ENCODE results near the gene STOX1.
"Not testable (repeated sequence)": the region's sequence is repeated elsewhere in the genome, so short reads cannot be mapped to it uniquely, and the experiment has no call there.

STOX1 gene, protein sequence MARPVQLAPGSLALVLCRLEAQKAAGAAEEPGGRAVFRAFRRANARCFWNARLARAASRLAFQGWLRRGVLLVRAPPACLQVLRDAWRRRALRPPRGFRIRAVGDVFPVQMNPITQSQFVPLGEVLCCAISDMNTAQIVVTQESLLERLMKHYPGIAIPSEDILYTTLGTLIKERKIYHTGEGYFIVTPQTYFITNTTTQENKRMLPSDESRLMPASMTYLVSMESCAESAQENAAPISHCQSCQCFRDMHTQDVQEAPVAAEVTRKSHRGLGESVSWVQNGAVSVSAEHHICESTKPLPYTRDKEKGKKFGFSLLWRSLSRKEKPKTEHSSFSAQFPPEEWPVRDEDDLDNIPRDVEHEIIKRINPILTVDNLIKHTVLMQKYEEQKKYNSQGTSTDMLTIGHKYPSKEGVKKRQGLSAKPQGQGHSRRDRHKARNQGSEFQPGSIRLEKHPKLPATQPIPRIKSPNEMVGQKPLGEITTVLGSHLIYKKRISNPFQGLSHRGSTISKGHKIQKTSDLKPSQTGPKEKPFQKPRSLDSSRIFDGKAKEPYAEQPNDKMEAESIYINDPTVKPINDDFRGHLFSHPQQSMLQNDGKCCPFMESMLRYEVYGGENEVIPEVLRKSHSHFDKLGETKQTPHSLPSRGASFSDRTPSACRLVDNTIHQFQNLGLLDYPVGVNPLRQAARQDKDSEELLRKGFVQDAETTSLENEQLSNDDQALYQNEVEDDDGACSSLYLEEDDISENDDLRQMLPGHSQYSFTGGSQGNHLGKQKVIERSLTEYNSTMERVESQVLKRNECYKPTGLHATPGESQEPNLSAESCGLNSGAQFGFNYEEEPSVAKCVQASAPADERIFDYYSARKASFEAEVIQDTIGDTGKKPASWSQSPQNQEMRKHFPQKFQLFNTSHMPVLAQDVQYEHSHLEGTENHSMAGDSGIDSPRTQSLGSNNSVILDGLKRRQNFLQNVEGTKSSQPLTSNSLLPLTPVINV

DNA sequence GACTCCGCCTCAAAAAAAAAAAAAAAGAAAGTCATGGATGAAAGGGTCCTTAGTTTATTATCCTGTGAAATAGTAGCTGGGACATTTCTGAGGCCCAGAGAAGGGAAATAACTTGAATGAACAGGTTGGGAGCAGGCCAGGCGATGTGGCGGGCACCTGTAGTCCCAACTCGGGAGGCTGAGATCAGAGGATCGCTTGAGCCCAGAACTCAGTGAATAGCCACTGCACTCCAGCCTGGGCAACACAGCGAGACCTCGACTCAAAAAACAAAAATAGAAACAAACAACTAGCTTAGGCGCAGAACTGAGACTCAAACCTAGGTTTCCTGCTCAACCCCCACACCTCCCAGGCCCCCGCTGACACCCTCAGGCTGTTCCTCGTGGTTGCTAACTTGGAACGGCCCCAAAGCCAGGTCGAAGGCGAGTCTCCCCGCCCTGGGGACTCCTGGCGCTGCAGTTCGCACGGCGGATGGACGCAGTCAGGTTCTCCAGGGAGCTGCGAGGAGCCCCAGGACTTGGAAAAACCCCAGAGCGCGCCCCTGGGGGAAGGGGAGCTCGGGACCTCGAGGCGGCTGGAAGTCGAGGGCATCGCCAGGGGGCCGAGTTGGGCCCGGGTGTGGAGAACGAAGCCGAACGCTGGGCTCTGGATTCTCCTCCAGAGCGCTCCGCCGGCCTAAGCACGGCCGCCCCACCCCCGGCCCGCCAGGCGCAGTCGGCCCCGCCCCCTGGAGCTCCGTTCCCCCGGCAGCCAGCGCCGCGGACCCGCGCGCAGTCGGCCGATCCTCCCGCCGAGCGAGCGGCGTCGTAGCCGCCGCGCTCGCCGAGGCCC is at the start of gene STOX1:
TSS of gene STOX1 (plus strand) at position 768 of the 828 bp plus-strand sequence. CDS start 93 bp downstream, outside the sequence.
- peak; percentile 59 for DNase-seq

DNA sequence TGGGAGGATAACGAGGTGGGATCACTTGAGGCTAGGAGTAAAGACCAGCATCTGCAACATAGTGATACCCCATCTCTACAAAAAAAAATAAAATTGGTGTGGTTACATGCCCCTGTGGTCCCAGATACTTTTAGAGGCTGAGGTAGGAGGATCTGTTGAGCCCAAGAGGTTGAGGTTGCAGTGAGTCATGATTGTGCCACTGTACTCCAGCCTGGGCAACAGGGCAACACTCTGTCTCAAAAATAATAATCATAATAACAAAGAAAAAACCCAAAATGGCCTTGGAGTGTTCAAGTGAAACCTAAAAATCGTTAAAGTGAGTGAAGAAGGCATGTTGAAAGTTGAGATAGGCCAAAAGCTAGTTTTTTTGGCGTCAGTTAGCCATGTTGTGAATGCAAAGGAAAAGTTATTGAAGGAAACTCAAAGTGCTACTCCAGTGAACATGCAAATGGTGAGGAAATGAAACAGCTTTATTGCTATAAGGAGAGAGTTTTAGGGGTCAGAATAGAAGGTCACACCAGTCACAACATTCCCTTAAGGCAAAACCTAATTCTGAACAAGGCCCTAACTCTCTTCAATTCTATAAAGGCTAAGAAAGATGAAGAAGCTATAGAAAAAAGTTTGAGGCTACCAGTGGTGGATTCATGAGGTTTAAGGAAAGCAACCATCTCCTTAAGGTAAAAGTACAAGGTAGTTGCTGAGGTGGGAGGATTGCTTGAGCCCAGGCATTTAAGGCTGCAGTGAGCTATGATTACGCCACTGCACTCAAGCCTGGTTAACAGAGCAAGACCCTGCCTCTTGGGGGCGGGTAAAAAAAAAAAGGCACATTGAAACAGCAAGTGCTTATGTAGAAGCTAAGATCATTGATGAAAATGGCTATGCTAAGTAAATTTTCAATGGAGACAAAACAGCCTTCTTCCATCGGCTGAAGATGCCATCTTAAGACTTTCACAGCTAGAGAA is 45.4 kb upstream of the STOX1 start:
- DNase-seq: no peak

DNA sequence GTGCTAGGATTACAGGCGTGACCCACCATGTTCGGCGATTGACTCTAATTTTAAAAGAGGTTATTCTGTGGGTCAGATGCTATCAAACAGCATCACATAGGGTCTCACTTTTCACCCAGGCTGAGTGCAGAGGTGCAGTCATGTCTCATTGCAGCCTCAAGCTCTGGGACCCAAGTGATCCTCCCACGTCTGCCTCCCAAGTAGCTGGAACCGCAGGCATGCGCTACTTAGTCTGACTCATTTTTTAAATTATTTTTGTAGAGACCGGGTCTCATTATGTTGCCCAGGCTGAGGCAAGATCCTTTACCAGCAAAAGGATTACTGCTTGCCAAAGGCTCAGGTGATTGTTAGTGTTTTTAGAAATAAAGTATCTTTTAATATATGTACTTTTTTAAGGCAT is 42.9 kb upstream of the STOX1 start:
- peak; percentile 3 for DNase-seq

DNA sequence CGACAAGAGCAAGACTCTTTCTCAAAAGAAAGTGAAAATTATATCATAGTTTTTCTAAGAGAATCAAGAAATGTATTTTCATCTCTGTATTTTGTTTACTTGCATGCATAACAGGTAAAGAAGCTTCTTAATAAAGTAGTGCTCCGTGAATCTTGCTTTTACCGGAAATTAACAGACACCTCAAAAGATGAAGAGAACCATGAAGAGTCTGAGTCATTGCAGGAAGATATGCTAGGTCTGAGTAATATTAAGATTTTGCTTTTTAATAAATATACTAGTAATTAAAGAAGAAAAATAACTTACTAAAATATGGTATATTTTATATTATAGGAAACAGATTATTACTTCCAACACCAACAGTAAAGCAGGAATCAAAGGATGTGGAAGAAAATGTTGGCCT is 39.5 kb upstream of the STOX1 start:
- no peak for DNase-seq

DNA sequence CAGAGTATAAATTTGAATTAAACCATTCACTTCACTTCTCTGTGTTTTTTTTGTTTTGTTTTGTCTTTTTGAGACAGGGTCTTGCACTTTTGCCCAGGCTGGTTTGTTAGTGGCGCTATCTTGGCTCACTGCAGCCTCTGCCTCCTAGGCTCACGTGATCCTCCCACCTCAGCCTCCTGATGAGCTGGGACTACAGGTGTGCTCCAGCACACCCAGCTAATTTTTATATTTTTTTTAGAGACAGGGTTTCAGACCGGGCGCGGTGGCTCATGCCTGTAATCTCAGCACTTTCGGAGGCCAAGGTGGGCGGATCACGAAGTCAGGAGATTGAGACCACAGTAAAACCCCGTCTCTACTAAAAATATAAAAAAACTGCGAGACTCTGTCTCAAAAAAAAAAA is 36.9 kb upstream of the STOX1 start:
- no peak for DNase-seq

DNA sequence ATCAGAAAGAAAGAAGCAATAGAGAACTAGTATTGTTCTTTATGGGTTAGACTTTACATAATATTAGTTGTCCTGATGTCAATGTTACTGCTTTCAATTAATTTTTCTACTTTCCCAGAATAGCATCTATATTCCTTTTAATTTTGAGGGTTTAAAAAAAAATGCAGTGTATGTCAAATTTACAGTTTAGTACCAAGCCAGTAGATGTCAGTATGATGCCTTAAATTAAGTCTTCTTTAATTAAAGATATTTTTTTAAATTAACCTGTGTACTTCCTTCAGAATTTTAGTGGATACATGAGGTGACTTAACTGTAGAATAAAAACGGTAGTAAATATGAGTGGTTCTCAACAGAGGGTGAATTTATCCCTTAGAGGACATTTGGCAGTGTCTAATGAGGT is 35.2 kb upstream of the STOX1 start:
- no peak for DNase-seq

DNA sequence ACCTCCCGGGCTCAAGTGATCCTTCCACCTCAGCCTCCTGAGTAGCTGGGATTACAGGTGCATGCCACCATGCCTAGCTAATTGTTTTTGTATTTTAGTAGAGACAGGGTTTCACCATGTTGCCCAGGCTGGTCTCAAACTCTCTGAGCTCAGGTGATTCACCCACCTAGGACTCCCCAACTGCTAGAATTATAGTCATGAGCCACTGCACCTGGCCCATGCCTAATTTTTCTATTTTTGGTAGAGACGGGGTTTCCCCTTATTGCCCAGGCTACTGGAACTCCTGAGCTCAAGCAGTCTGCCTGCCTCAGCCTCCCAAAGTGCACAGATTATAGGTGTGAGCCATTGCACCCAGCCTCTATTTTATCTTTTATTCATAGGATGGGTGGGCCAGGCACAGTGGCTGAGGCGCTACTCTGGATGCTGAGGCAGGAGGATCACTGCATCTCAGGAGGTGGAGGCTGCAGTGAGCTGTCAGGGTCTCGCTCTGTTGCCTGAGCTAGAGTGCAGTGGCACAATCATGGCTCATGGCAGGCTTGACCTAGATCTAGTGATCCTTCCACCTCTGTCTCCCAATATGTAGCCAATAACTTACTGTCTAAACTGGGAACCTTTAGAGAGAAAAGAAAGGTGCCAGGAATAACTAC is 31.3 kb upstream of the STOX1 start:
- DNase-seq: no peak

DNA sequence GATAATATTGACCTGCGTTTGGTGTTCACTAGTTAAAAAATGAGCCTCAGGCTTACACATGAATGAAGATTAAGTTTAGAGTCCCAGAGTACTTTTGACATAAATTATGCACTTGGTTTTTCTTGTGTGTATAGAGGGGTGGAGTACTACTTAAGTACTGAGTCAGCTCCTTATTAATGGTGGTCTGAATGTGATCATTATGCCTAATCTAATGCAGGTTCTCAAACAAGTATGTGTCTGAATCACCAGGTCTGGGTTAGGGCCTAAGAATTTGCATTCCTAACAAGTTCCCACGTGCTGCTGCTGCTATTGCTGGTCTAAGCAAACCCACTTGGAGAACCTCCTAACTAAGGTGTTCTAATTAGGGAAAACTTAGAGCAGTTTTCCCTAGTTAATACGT is 30.7 kb upstream of the STOX1 start:
- DNase-seq: peak; percentile 42

DNA sequence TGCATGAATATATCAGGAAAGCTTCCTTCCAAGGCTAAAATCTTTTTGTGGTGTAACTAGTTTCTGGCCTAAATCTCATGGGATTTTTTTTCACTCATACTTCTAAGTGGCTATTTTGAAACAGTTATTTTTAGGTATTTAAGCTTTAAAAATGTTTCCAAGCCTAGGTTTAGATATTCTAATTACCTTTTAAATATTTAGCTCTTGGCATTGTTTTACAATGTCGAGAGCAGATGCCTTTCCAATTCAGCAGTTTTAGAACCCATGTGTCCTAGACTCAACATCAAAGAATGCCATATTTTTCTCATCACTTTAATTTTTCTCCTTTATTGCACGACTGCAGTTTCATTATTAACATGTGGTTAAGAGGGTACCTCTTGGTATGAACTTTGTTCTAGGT is 27.1 kb upstream of the STOX1 start:
- no peak for DNase-seq

DNA sequence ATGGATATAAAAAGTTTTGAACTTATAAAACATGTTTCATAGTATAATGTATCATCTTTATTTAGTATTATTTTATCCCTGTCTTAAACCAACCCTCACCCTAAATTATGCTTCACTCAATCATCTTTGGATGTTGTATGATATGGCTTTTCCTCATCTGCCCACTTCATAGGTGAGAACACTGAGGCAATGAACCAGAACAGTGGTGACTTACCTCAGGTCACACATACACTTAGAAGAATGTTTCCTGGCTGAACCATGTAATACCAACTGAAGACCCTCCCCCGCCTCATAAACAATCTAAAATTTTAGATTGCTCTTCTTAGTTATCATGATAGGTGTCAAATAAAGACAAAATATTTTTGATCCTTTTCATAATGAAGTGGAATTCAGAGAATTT is 22.6 kb upstream of the STOX1 start:
- no peak for DNase-seq

DNA sequence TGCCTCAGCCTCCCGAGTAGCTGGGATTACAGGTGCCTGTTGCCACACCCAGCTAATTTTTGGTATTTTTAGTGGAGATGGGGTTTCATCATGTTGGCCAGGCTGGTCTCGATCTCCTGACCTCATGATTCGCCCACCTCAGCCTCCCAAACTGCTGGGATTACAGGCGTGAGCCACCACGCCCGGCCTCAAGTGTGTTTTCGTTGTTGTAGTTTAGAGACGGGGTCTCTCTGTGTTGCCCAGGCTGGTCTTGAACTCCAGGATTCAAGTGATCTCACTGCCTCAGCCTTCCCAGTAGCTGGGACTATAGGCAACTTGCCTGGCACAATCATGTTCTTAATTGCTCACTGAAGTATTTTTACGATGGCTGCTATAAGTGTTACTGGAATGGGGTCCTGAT is 16.5 kb upstream of the STOX1 start:
- not testable (repeated sequence) for DNase-seq

DNA sequence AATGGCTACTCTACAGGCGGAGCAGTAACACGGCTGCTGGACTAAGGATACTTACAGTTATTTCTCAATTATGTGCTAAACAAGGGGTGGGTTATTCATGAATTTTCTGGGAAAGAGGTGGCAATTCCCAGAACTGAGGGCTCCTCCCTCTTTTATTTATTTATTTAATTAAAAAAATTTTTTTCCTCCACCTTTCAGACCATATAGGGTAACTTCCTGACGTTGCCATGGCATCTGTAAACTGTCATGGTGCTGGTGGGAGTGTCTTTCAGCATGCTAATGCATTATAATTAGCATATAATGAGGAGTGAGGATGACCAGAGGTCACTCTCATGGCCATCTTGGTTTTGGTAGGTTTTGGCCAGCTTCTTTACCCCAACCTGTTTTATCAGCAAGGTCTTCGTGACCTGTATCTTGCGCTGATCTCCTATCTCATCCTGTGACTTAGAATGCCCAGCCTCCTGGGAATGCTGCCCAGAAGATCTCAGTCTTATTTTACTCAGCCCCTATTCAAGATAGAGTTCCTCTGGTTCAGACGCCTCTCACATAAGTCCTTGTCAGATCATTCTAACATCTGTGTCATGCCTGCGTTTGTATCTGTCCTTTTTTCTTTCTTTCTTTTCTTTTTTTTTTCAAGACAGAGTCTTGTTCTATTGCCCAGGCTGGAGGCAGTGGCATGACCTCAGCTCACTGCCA is 15.9 kb upstream of the STOX1 start:
- no peak for DNase-seq

DNA sequence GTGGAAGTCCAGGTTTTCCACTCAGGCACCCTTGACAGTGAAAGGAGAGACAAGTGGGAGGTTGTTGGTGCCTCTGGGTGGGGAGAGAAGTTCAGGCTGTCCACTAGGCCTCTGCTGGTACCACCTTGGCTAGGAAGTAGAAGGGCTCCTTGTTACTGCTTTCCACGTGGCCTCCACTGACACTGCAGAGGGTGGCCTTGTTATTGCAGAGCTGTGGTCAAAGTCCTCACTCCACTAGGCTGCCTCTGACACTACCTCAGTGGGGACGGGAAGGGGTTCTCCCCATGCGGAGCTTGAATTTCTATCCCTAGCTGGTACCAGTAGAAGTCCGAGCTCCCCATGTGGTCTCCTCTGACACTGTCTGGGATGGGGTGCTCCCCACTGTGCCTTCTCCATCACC is 14.9 kb upstream of the STOX1 start:
- DNase-seq: no peak

DNA sequence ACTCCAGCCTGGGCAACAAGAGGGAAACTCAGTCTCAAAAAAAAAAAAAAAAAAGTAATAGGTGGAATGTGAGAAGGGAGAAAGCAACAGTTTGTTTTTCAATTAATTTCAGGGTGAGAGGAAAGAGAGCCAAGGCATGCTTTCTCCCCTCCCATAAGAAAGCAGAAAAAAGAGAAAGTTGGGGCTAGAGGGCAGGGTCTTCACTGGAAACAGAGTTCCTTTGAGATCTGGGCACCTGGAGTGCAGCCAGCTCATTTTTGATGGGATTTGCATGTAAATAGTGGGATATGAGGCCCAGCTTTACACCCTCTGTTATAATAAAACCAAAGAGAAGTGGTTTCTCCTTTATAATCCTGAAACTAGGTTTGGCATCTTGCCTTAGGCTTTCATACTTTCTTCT is 13.8 kb upstream of the STOX1 start:
- DNase-seq: no peak

DNA sequence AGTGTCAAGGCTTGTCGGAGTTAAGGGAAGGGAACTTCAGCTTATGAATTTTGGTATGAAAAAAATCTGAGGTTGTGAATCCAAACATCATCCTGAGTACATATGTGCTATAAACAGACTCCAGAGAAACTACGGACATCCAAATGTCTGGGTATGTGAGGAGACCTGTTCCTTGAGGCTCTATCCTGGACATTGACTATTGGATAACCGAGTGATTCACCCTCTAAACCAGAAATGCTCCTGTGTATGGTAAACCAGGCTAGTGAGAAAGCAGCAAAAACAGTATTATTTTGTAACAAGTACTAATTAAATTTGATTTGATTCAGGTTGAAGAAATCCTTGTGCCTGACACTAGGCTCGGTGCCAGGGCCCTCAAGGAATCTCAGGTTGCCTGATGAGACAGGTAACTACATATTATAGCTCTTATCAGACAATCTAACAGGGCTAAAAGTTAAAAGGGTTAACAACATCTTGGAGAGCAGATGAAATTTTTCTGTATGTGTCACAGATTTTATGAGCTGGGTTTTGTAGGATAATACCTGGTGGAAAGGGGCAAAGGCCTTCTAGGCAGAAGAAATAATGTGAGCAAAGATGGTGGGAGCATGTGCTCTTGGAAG is 10.4 kb upstream of the STOX1 start:
- DNase-seq: no peak

DNA sequence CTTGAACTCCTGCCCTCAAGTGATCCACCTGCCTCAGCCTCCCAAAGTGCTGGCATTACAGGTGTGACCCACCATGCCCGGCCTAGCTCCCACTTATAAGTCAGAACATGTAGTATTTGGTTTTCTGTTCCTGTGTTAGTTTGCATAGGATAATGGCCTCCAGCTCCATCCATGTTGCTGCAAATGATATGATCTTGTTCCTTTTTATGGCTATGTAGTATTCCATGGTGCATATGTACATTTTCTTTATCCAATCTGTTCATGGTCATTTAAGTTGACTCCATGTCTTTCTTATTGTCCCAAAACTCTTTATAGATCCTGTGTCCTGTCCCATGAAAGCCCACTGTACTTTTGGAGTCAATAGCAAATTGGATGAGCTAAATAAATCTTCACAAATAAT is 7.0 kb upstream of the STOX1 start:
- DNase-seq: not testable (repeated sequence)

DNA sequence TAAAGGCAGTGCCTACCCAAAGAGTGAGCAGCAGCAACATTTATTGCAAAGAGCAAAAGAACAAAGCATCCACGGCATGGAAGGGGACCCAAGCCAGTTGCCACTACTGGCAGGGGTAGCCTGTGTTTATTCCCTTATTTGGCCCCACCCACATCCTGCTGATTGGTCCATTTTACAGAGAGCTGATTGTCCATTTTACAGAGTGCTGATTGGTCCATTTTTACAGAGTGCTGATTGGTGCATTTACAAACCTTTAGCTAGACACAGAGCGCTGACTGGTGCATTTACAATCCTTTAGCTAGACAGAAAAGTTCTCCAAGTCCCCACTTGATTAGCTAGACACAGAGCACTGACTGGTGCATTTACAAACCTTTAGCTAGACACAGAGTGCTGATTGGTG is 4.7 kb upstream of the STOX1 start:
- not testable (repeated sequence) for DNase-seq

DNA sequence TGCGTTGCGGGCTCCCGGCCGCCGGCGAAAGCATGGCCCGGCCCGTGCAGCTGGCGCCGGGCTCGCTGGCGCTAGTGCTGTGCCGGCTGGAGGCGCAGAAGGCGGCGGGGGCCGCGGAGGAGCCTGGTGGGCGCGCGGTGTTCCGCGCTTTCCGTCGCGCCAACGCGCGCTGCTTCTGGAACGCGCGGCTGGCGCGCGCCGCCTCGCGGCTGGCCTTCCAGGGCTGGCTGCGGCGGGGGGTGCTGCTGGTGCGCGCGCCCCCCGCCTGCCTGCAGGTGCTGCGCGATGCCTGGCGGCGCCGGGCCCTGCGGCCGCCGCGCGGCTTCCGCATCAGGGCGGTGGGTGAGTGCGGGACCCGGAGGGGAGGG is 245 bp downstream of the STOX1 start:
- DNase-seq: not testable (repeated sequence)

DNA sequence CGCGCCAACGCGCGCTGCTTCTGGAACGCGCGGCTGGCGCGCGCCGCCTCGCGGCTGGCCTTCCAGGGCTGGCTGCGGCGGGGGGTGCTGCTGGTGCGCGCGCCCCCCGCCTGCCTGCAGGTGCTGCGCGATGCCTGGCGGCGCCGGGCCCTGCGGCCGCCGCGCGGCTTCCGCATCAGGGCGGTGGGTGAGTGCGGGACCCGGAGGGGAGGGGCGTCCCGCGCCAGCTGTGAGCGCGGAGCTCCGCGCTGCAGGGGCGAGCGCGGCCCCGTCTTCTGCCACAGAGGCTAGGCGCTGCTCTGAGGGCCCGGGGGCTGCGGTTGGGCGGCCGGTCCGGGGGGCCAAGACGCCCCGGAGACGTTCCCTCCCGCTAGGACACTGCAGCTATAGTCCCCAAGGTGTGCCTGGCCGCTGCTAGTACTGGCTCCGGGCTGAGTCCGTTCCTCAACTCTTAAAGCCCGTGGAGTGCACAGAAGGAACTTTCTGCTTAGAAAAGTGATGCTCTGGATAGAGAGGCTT is 811 bp downstream of the STOX1 start:
- DNase-seq: not testable (repeated sequence)

DNA sequence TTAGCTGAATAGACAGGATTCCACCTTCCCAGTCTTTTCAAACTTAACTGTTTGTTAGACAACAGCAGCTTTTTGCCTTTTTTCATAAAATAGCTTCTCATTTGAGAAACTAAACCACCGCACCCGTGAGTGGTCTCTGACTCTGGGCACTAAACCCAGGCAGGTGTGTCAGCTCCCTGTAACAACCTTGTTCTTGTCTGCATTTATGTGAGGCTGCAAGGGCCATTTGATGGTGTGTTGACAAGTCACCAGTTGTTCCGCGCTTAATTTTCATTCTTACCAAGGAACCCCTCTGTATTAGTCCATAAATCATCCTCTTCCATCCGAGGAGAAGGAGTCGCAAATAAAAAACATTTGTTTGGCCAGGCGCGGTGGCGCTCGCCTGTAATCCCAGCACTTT is 1.5 kb downstream of the STOX1 start:
- DNase-seq: no peak

Measured in fibroblast of skin of right quadriceps (primary cell).